GM03348 (cell line): Measurements from ENCODE around the gene SLC2A5.

Experiments used
- DNase-seq: peaks from one replicate; pipeline ENCODE4 v3.0.0; 2012; ENCODE audit warnings: low spot score

Gene SLC2A5

DNA sequence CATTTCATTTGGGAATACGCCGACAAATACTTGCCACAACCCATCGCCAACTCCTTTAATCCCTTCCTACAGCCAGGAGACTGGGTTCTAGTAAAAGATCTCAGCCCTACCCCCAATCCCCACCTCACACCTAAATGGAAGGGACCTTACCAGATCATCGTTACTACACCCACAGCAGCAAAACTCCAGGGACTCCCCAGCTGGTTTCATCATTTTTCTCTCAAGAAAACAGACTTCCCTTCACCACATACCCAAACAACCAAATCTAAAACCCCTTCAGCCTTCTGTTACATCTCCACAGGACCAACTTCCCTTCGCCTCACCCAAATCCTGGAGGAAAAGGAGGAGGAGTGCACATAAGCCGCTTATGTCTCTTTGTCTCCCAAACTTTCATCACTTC is 23.7 kb upstream of the SLC2A5 start:
- DNase-seq, result no peak

DNA sequence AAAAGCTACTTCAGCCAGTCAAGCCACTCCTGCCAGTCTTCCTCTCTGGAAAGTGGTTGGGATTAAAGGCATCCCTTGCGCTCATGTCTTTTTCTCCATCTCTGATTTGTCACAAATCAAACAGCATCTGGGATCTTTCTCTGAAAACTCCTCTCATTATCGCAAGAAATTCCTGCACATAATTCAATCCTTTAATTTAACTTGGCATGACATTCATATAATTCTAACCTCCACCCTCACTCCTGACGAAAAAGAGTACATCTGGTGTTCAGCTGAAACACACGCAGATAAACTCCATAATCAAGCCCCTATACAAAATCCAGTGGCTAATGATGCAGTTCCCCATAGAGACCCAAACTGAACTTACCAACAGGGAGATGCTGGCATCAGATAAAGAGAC is 19.4 kb upstream of the SLC2A5 start:
- no peak for DNase-seq

GRCh38 chr1:9087411-9088125 is 18.1 kb upstream of the SLC2A5 start:
- no peak for DNase-seq

DNA sequence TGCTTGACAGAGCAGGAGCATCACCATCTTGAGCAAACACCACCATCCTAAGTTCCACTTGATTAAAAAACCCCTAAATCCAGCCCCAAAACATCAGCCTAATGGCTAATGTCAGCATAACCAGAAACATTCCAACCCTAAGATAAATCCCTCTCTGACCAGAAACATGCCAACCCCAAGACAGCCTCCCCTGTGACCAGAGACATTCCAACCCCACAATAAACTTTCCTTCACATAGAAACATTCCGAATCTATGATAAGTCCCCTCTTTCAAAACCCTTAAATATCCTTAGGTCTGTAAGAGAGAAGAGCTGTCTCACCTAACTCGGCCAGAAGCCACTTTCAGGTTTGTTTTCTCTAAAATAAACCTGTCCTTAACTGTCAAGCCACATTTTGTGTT is 17.4 kb upstream of the SLC2A5 start:
- no peak for DNase-seq

- DNase-seq, result no peak
Measured at GRCh38 chr1:9086045-9086444, 16.6 kb upstream of the SLC2A5 start.

DNA sequence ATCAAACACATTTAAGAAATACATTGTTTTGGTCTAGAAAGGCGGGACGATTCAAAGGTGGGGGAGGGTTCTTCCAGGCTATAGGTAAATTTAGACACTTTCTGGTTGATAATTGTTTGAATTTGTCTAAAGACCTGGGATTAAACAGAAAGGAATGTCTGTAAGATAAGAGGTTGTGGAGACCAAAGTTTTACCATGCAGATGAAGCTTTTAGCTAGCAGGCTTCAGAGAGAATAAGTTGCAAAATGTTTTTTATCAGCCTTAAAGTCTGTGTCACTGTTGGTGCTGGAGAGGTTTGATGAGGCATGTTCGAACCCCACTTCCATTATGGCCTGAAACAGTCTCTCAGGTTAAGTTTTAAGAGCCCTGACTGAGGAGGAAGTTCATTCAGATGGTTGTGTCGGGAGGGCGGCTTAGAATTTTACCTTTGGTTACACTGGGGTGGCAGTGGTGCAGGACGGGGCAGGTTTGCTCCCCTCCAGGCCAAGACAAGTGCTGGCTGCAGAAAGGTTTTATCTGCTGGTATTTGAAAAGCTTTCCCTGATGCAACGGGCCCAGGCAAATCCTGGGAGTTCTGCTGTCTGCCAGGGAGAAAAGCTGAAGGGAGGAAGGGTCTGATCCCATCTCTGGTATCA is 16.0 kb upstream of the SLC2A5 start:
- no peak for DNase-seq

GRCh38 chr1:9084906-9085305 is 15.5 kb upstream of the SLC2A5 start:
- DNase-seq, result peak; percentile 32

DNA sequence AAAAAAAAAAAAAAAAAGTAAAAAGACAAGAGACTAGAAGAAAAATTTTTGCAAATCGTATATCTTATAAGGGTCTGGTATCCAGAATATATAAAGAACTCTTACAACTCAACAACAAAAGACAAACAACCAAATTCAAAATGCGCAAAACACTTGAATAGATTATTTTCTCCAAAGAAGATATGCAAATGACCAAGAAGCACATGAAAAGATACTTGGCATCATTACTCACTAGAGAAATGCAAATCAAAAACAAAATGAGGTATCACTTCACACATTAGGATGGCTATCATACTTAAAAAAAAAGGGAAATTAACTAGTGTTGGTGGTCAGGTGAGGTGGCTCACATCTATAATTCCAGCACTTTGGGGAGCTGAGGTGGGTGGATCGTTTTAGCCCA is 12.0 kb upstream of the SLC2A5 start:
- no peak for DNase-seq

- no peak for DNase-seq
Measured at GRCh38 chr1:9080705-9081291, 11.4 kb upstream of the SLC2A5 start.

- no peak for DNase-seq
Measured at GRCh38 chr1:9079988-9080704, 10.7 kb upstream of the SLC2A5 start.

DNA sequence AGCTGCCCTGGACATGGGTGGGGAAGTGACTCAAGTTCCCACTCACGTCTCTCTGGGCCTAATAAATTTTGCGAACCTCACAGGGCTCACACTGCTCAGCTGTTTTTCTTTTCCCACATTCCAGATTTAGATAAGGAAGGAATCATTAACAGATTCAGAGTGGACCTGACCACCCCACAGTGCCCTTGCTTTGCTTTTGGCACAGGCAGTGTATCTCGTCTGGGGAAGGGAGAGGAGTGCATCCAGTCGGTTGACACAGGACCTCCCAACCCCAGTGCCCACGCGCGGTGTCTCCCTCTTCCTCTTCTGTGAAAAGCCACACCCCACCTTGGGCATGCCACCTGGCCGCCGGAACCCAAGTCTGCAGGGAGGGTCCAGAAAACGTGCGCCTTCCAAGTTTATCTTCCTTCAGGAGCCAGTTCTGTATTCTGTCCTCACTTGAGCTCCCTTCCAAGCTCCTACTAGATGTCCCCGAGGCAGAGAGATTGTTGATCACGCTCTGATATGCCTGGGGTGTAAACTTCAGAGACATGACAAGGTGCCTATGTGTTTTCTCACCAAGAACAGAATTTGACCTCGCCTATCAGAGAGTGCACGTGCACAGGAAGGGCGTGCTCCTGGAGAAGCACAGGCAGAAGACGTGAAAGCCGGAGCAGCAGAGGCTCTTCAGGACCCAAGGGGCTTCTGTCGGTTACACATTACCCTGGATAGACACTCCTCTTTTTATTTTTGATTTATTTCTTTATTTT is 9.5 kb upstream of the SLC2A5 start:
- no peak for DNase-seq

DNA sequence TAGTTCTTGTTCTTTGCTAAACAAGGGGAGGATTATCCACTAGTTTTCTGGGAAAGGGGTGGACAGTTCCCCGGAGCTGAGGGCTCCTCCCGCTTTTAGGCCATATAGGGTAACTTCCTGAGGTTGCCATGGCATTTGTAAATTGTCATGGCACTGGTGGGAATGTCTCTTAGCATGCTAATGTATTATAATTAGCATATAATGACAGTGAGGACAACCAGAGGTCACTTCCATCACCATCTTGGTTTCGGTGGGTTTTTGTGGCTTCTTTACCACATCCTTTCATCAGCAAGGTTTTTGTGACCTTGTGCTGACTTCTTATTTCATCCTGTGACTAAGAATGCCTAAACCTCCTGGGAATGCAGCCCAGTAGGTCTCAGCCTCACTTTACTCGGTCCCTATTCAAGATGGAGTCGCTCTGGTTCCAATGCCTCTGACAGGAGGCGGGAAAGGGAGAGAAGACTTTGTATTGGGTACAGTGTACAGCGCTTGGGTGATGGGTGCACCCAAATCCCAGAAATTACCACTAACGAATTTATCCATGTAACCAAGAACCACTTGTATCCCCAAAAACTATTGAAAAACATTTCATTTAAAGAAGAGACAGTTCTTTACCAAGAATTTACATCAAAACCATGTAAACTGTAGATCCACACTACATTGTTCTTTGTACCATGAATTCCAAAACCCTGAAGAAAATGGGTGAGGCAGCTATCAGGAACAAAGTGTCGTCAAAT is 8.7 kb upstream of the SLC2A5 start:
- DNase-seq, result no peak

DNA sequence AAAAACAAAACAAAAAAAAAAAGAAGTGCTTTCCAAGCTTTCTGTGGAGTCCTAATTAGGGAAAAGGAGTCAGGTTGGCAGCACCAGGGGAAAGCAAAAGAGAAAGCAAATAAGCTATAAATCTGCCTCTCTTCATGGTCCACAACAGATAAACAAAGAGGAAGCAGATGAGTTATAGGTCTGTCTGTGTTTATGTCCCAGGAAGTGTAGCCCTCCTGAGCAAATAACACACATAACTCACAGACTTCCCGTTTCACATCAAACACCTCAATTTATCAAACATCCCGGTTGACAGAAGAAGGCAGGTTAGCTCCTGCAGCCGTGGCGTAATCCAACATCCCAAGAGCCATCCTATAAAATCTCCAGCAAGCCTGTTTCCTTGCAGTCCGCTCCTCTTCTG is 5.6 kb upstream of the SLC2A5 start:
- no peak for DNase-seq

DNA sequence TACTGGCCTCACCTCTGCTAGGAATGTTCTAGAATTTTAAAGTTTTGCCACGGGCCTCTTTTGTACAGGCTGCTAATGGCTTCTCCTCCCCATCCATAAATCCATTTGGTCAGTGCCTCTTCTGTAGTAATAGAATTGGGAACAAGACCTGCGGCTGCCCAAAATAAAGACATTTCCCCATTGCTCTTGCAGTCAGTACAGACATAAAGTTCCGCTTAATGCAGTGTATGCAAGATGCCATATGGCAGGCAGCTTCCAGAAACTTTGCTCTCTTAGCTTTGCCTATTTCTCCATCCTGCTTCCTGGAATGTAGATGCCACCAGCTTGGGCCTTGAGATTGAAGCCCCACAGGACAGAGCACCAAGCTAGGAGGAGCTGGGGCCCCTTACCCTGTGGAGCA is 3.7 kb upstream of the SLC2A5 start:
- no peak for DNase-seq

GRCh38 chr1:9071554-9072235 is 2.3 kb upstream of the SLC2A5 start:
- no peak for DNase-seq

DNA sequence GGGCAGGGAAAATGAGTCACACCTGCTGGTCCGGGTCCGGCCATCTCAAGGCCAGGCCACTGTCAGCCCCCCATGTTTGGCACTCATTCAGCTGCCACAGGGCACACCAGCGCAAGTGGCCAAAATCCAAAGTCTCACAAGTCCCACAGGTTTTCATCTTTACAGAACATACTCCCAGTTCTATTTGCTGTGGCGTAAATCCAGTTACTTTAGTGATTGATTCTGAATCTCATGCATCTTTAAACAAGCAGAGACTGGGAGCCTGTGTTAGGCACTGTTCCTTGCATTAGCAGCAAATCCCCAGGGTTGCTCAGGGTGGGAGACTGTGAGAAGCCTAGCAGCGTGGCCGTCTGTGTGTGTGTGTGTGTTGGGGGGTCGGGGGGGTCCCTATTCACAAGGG is 1.1 kb upstream of the SLC2A5 start:
- DNase-seq, result no peak

- peak; percentile 26 for DNase-seq
Measured at GRCh38 chr1:9068981-9069325, 482 bp downstream of the SLC2A5 start.

GRCh38 chr1:9066945-9067807 is 2.3 kb downstream of the SLC2A5 start:
- DNase-seq, result peak; percentile 90

DNA sequence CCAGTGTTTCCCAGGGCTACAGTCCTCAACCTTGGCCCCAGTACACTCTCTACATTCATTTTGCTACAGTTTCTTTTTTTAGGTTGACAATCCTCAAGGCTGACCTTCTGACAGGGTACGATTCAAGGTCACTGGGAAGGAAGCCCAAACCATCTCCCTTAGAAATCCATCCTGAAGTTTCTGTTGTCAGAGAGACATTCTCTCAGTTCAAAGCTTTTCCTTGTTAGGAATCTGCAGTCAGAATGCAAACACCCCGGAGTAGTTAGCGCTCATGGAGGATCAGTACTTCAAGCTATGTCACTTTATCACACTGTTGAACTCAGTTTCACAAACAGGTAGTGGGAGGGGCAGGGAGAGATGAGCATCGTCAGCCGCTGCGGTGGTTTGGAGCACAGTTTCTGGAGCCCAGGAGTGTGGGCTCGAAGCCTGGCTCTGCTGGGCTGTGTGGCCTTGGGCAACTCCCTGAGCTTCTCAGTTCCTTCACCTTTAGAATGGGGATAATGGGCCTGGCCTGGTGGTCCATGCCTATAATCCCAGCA is 4.2 kb downstream of the SLC2A5 start:
- DNase-seq, result no peak

DNA sequence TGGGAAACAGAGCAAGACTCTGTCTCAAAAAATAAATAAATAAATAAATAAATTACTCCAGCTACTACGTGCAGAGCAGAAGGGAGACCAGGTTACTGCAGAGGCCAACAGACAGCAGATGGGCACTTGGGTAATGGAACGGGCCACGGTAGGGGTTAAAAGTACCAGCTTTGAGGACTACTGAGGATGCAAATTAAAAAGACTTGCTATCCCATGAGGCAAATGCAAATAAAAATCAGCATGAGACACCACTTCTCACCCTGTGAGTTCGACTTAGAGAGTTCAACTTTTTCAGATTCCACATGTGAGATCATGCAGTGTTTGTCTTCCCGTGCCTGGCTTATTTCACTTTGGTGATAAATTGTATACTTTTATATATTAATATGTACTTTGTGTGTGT is 6.6 kb downstream of the SLC2A5 start:
- DNase-seq, result no peak
